Heart right ventricle (tissue), 16 donors: ENCODE data around the gene KANSL1. TPM values are rescaled to one million over a fixed set of nuclear protein-coding genes. Genes with fewer than 3 reads are reported as not detected.

Experiments
- ATAC-seq, 8 donors: fragments of 200-7000 bp; cut with Tn5 transposase; one replicate each; pipeline ENCODE4 v1.9.1; 2020; ENCODE audit warnings: mild to moderate bottlenecking in 8 of 8, moderate library complexity in 8 of 8, moderate number of reproducible peaks in 1 of 8
- DNase-seq, 2 donors: peaks; one replicate each; pipeline ENCODE4 v3.0.0-alpha.2; 2020
- H3K27ac ChIP-seq, 10 donors: fragments of 200-600 bp; sonication (generic) in 2 of 10; one replicate each; pipeline versions ENCODE4 v1.5.0 to v1.8.0; 2020 to 2022; ENCODE audit warnings: mild to moderate bottlenecking in 3 of 10
- H3K27me3 ChIP-seq, 7 donors: fragments of 200-600 bp; one replicate each; pipeline ENCODE4 v1.8.0; 2021 to 2022; ENCODE audit warnings: mild to moderate bottlenecking in 2 of 7
- H3K36me3 ChIP-seq, 9 donors: fragments of 200-600 bp; sonication (generic) in 1 of 9; one replicate each; pipeline versions ENCODE4 v1.5.0 to v1.8.0; 2020 to 2022; ENCODE audit warnings: mild to moderate bottlenecking in 2 of 9
- H3K4me1 ChIP-seq, 9 donors: fragments of 200-600 bp; sonication (generic) in 1 of 9; one replicate each; pipeline versions ENCODE4 v1.5.0 to v1.8.0; 2020 to 2022; ENCODE audit warnings: mild to moderate bottlenecking in 4 of 9
- H3K4me3 ChIP-seq, 10 donors: fragments of 200-600 bp; sonication (generic) in 2 of 10; one replicate each; pipeline versions ENCODE4 v1.5.0 to v1.8.0; 2020 to 2022; ENCODE audit warnings: mild to moderate bottlenecking in 7 of 10, moderate library complexity in 2 of 10
- H3K9me3 ChIP-seq, 11 donors: fragments of 200-600 bp in 10 of 11; sonication (generic) in 2 of 11; one replicate each; pipeline versions ENCODE4 v1.5.0 to v1.8.0; 2013 to 2022; ENCODE audit warnings: mild to moderate bottlenecking in 2 of 11, control low read depth in 1 of 11, moderate library complexity in 1 of 11
- WGBS, 2 donors: extraction: QIAGEN DNeasy Blood & Tissue Kit; methylation state at CpG; one replicate each; pipeline ENCODE4 v1.1.7; 2013; ENCODE audit warnings: inconsistent platforms in 1 of 2; 5-methylcytosine and 5-hydroxymethylcytosine counted together
- intact Hi-C, 10 donors: fragments of 100-400 bp; cut with DNase I; formaldehyde crosslinking; loops; one replicate each; pipeline versions ENCODE4 v1.11.1 to v1.14.2; 2022
- polyA plus RNA-seq, 2 donors: library from polyadenylated mRNA; stranded (reverse); fragments of 200-250 nt; gene quantifications; one replicate each; pipeline ENCODE4 v1.2.3, GENCODE V29; 2013
- total RNA-seq, 10 donors: library from RNA; stranded (reverse); fragmentation: NEBNext Ultra II Directional in 3 of 10; extraction: Animal tissue kit (Norgen Biotek cat#: 25700) in 3 of 10; gene quantifications; one replicate each; pipeline versions ENCODE4 v1.2.1 to v1.2.4, GENCODE V29; 2021 to 2023
- TF ChIP-seq, protein P1 (sequence below), 9 donors: fragments of 200-600 bp; sonication (generic) in 2 of 9; IDR thresholded peaks; one replicate each; pipeline versions ENCODE4 v1.5.0 to v1.8.0; 2021 to 2022; ENCODE audit warnings: antibody characterized with exemption in 9 of 9, mild to moderate bottlenecking in 5 of 9, moderate library complexity in 1 of 9
- donor health status: Arrhythmogenic right ventricular cardiomyopathy.
- donor health status: ischemic (EF 13 %, LVEDD 7.1; RV severe dilation, severe dysfunction).
- donor health status: healthy with polysubstance abuse.
- donor health status: DM: no; HTN: yes; CAD: no.
- donor health status: DM: no; HTN: no; CAD: no.
- donor health status: ischemic (EF 25% LVEDD 6.9; RV normal size, moderate dysfunction).
- donor health status: ischemic (EF 25% LVEDD 5.7; RV mildly dilated, moderate dysfunction).
- donor health status: healthy.
- donor health status: DM: yes; HTN: yes; CAD: no.
- donor health status: Ischemic cardiomyopathy.
- donor health status: ischemic (EF 35%, LVEDD 5.7; RV mildly dilated, moderate dysfunction).
- donor health status: nonischemic (EF 11% LVEDD 7.7; RV severe dilation, severe dysfunction).
- donor health status: DM: yes; HTN: yes; CAD: no.
- donor health status: PGD.
- donor health status: ischemic (EF 29% LVEDD 5.4; RV normal size, mild dysfunction).
- donor health status: nonischemic (EF 23%, LVEDD 6.1; RV moderate dilation, normal function).

Gene KANSL1
- total and polyA plus RNA-seq, 12 donors = 8.2 to 52.5 (median 41.1) TPM

DNA sequence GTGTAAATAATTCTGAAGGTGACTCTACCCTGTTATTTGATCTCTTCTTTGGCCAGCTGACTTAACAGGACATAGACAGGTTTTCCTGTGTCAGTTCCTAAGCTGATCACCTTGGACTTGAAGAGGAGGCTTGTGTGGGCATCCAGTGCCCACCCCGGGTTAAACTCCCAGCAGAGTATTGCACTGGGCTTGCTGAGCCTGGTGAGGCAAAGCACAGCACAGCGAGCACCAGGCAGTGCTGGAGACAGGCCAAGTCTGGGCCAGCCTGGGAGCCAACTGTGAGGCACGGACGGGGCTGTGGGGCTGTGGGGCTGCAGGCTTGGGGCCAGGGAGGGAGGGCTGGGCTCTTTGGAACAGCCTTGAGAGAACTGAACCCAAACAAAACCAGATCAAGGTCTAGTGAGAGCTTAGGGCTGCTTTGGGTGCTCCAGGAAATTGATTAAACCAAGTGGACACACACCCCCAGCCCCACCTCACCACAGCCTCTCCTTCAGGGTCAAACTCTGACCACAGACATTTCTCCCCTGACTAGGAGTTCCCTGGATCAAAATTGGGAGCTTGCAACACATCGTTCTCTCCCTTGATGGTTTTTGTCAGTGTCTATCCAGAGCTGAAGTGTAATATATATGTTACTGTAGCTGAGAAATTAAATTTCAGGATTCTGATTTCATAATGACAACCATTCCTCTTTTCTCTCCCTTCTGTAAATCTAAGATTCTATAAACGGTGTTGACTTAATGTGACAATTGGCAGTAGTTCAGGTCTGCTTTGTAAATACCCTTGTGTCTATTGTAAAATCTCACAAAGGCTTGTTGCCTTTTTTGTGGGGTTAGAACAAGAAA lies 189.1 kb downstream of the KANSL1 start:
- H3K4me3 ChIP-seq = no peak overlapping the region
- intact Hi-C loops = loop anchor here in 9 of 10 donors (1.0 to 10.0 kb wide), 7 partner anchors 29 to 281 kb away; partner anchors contain the start of gene KANSL1 (in 1 of the 9)
- no peaks in the 10 kb centered on the region for H3K27me3 ChIP-seq
- H3K27ac ChIP-seq = no peak overlapping the region
- no peaks in the 10 kb centered on the region for H3K36me3 ChIP-seq
- H3K4me1 ChIP-seq = peaks cover 0 to 15% (median 0%) of the 10 kb centered on the region in 9 donors
- DNase-seq = peak; percentile 23 to 56
- H3K9me3 ChIP-seq = no peaks in the 10 kb centered on the region
- peak in 7 of 8 donors; percentile 50 to 81 (median 74) for ATAC-seq
- TF ChIP-seq, protein P1, sequence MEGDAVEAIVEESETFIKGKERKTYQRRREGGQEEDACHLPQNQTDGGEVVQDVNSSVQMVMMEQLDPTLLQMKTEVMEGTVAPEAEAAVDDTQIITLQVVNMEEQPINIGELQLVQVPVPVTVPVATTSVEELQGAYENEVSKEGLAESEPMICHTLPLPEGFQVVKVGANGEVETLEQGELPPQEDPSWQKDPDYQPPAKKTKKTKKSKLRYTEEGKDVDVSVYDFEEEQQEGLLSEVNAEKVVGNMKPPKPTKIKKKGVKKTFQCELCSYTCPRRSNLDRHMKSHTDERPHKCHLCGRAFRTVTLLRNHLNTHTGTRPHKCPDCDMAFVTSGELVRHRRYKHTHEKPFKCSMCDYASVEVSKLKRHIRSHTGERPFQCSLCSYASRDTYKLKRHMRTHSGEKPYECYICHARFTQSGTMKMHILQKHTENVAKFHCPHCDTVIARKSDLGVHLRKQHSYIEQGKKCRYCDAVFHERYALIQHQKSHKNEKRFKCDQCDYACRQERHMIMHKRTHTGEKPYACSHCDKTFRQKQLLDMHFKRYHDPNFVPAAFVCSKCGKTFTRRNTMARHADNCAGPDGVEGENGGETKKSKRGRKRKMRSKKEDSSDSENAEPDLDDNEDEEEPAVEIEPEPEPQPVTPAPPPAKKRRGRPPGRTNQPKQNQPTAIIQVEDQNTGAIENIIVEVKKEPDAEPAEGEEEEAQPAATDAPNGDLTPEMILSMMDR (IDR thresholded peaks at IDR 0.05) = no peak
- WGBS, 2 donors = 37 to 40% methylated on average over 6 of the region's 6 CpGs

DNA sequence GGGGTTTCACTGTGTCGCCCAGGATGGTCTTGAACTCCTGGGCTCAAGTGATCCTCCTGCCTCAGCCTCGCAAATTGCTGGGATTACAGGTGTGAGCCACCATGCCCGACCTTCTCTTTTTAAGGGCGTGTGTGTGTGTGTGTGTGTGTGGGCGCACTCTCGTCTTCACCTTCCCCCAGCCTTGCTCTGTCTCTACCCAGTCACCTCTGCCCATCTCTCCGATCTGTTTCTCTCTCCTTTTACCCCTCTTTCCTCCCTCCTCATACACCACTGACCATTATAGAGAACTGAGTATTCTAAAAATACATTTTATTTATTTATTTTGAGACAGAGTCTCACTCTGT lies 190.3 kb downstream of the KANSL1 start:
- no peak for DNase-seq
- no peaks in the 10 kb centered on the region for H3K9me3 ChIP-seq
- intact Hi-C loops = loop anchor here in 9 of 10 donors (1.0 to 10.0 kb wide), 9 partner anchors 30 to 282 kb away; partner anchors contain the start of gene KANSL1 (in 1 of the 9)
- H3K36me3 ChIP-seq = no peaks in the 10 kb centered on the region
- H3K27me3 ChIP-seq = no peaks in the 10 kb centered on the region
- WGBS, 2 donors = 66 to 67% methylated on average over 7 of the region's 7 CpGs
- peak in 3 of 8 donors; percentile 15 to 34 (median 18) for ATAC-seq
- H3K27ac ChIP-seq = no peak overlapping the region
- TF ChIP-seq, protein P1 (IDR thresholded peaks at IDR 0.05) = no peak
- peaks cover 0 to 15% (median 0%) of the 10 kb centered on the region in 9 donors for H3K4me1 ChIP-seq
- no peak overlapping the region for H3K4me3 ChIP-seq

DNA sequence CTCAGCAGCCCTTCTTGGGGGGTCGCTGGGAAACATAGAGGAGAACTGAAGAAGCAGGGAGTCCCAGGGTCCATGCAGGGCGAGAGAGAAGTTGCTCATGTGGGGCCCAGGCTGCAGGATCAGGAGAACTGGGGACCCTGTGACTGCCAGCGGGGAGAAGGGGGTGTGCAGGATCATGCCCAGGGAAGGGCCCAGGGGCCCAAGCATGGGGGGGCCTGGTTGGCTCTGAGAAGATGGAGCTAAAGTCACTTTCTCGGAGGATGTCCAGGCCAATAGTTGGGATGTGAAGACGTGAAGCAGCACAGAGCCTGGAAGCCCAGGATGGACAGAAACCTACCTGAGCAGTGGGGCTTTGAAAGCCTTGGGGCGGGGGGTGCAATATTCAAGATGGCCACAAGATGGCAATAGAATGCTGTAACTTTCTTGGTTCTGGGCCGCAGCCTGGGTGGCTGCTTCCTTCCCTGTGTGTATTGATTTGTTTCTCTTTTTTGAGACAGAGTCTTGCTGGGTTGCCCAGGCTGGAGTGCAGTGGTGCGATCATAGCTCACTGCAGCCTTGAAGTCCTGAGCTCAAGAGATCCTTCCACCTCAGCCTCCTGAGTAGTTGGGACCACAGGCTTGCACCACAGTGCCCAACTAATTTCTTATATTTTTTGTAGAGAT lies 190.8 kb downstream of the KANSL1 start:
- H3K4me3 ChIP-seq = no peak overlapping the region
- H3K27me3 ChIP-seq = no peaks in the 10 kb centered on the region
- DNase-seq (peak; percentile 33 to 61), ATAC-seq (peak; percentile 63 to 90 (median 83))
- H3K9me3 ChIP-seq = no peaks in the 10 kb centered on the region
- WGBS, 2 donors = 22 to 24% methylated on average over 8 of the region's 8 CpGs
- intact Hi-C loops = loop anchor here in 9 of 10 donors (1.0 to 10.0 kb wide), 8 partner anchors 40 to 282 kb away; partner anchors contain the start of gene KANSL1 (in 1 of the 9)
- H3K27ac ChIP-seq = no peak overlapping the region
- H3K4me1 ChIP-seq = peaks cover 0 to 13% (median 0%) of the 10 kb centered on the region in 9 donors
- H3K36me3 ChIP-seq = no peaks in the 10 kb centered on the region
- TF ChIP-seq, protein P1 (IDR thresholded peaks at IDR 0.05) = peak; percentile 88 to 96 (median 94)
